PFSK-1 (cell line): ENCODE results near the gene INSM1. TPM values are rescaled to one million over a fixed set of nuclear protein-coding genes. Genes with fewer than 3 reads are reported as not detected.

Experiments
- FOXP2 ChIP-seq: optimal IDR thresholded peaks from 2 replicates; pipeline ENCODE3; 2011; ENCODE audit warnings: borderline replicate concordance, control low read depth, inconsistent platforms; ENCODE audit not compliant: insufficient read depth; ENCODE audit errors: extremely low read length, extremely low read depth
- POLR2AphosphoS5 ChIP-seq: IDR thresholded peaks from 2 replicates; pipeline ENCODE4 v1.6.1; 2012; ENCODE audit warnings: low read depth, mild to moderate bottlenecking, control low read depth, low read length, moderate library complexity
- REST ChIP-seq, 2 experiments: IDR thresholded peaks; 2 replicates each; pipeline versions ENCODE4 v1.6.1 to v1.8.0; 2011 to 2012; ENCODE audit warnings: low read depth in 2 of 2, low read length in 2 of 2, control low read depth in 1 of 2, inconsistent platforms in 1 of 2, mild to moderate bottlenecking in 1 of 2, moderate library complexity in 1 of 2; ENCODE audit not compliant: insufficient read depth in 1 of 2
- SIN3A ChIP-seq: IDR thresholded peaks from 2 replicates; pipeline ENCODE4 v1.6.1; 2012; ENCODE audit warnings: mild to moderate bottlenecking, low read length, moderate library complexity, borderline replicate concordance; ENCODE audit not compliant: insufficient read depth
- TAF1 ChIP-seq: IDR thresholded peaks from 2 replicates; pipeline ENCODE4 v1.6.1; 2012; ENCODE audit warnings: low read length, control low read depth, borderline replicate concordance; ENCODE audit not compliant: insufficient read depth
- polyA plus RNA-seq: library from polyadenylated mRNA; unstranded; fragments of >200 nt; gene quantifications from one replicate; pipeline ENCODE4 v1.2.1, GENCODE V29; 2012; ENCODE audit warnings: low read depth, missing spikeins; ENCODE audit not compliant: insufficient read length

Gene INSM1
- polyA plus RNA-seq: not detected

GRCh38 chr20:20367575-20368417 is at the start of gene INSM1:
Gene INSM1 (plus strand): TSS chr20:20368104. CDS start chr20:20368268, 164 bp downstream.
- TF ChIP-seq POLR2AphosphoS5 (no peak), FOXP2 (no peak), SIN3A (no peak), REST (IDR thresholded peaks at IDR 0.05; ENCODE audit: insufficient read depth in 1 of 2, low read depth in 2 of 2, low read length in 2 of 2) (no peak), TAF1 (no peak)

- TF ChIP-seq POLR2AphosphoS5: no peak
- TF ChIP-seq TAF1: no peak
- no peak for TF ChIP-seq FOXP2
These were observed 49.3 kb upstream of the INSM1 start for GRCh38 chr20:20318365-20319161.

- TF ChIP-seq REST (IDR thresholded peaks at IDR 0.05; ENCODE audit: insufficient read depth in 1 of 2, low read depth in 2 of 2, low read length in 2 of 2): no peak
- no peak for TF ChIP-seq FOXP2
- TF ChIP-seq TAF1: no peak
- no peak for TF ChIP-seq POLR2AphosphoS5
- TF ChIP-seq SIN3A: no peak
These were observed 46.8 kb upstream of the INSM1 start for GRCh38 chr20:20321134-20321533.

- no peak for TF ChIP-seq TAF1
These were observed 46.0 kb upstream of the INSM1 start for GRCh38 chr20:20321917-20322316.

- TF ChIP-seq REST (IDR thresholded peaks at IDR 0.05; ENCODE audit: insufficient read depth in 1 of 2, low read depth in 2 of 2, low read length in 2 of 2) (no peak), SIN3A (no peak), POLR2AphosphoS5 (no peak), FOXP2 (no peak), TAF1 (no peak)
These were observed 45.0 kb upstream of the INSM1 start for GRCh38 chr20:20322912-20323311.

- no peak for TF ChIP-seq FOXP2
- TF ChIP-seq REST (IDR thresholded peaks at IDR 0.05; ENCODE audit: insufficient read depth in 1 of 2, low read depth in 2 of 2, low read length in 2 of 2): no peak
- no peak for TF ChIP-seq SIN3A
- TF ChIP-seq POLR2AphosphoS5: no peak
- TF ChIP-seq TAF1: no peak
These were observed 40.2 kb upstream of the INSM1 start for GRCh38 chr20:20327746-20328145.
